ENCODE measurements around the gene FBXO28.
A peak's percentile ranks its signal among the peaks of the same experiment; 100 is the strongest.
"Not testable (repeated sequence)": the region's sequence is repeated elsewhere in the genome, so short reads cannot be mapped to it uniquely, and the experiment has no call there.

The FBXO28 gene

GRCh38 chr1:224189561-224189960, 75.7 kb downstream of the FBXO28 start:
- DNase-seq (ENCODE audit: low read depth), result no peak

GRCh38 chr1:224192082-224192788, 78.3 kb downstream of the FBXO28 start:
- DNase-seq (ENCODE audit: low read depth), result no peak

- DNase-seq (ENCODE audit: low read depth), result no peak
These were observed 79.5 kb downstream of the FBXO28 start for GRCh38 chr1:224193319-224193966.

GRCh38 chr1:224196813-224197600, 83.1 kb downstream of the FBXO28 start:
- no peak for DNase-seq (ENCODE audit: low read depth)

GRCh38 chr1:224198572-224198971, 84.7 kb downstream of the FBXO28 start:
- DNase-seq (ENCODE audit: low read depth), result no peak

- no peak for DNase-seq (ENCODE audit: low read depth)
These were observed 85.8 kb downstream of the FBXO28 start for GRCh38 chr1:224199679-224200078.

GRCh38 chr1:224201383-224201782, 87.5 kb downstream of the FBXO28 start:
- DNase-seq (ENCODE audit: low read depth), result no peak

GRCh38 chr1:224201853-224202252, 87.9 kb downstream of the FBXO28 start:
- no peak for DNase-seq (ENCODE audit: low read depth)

GRCh38 chr1:224203243-224204016, 89.5 kb downstream of the FBXO28 start:
- DNase-seq (ENCODE audit: low read depth), result no peak

GRCh38 chr1:224205438-224205840, 91.5 kb downstream of the FBXO28 start:
- DNase-seq (ENCODE audit: low read depth), result peak; percentile 21

GRCh38 chr1:224205931-224206538, 92.1 kb downstream of the FBXO28 start:
- not testable (repeated sequence) for DNase-seq (ENCODE audit: low read depth)

- DNase-seq (ENCODE audit: low read depth), result no peak
These were observed 97.5 kb downstream of the FBXO28 start for GRCh38 chr1:224211206-224211962.

Data from CMK (cell line).